ENCODE measurements around the gene PUS1.
A peak's percentile ranks its signal among the peaks of the same experiment; 100 is the strongest.

GRCh38 chr12:131941987-131942341 is 12.9 kb downstream of the PUS1 start:
- TF ChIP-seq CTCF (IDR thresholded peaks at IDR 0.05; ENCODE audit: control extremely low read depth in 1 of 3, insufficient read depth in 1 of 3, low read depth in 1 of 3, low read length in 3 of 3) (no peak), RBBP5 (IDR thresholded peaks at IDR 0.05; ENCODE audit: borderline replicate concordance, low read depth, low read length) (no peak), NRF1 (IDR thresholded peaks at IDR 0.05; ENCODE audit: low read depth, low read length) (no peak), CREB1 (IDR thresholded peaks at IDR 0.05) (no peak), EZH2 (IDR thresholded peaks at IDR 0.05; ENCODE audit: low read depth, low read length, severe bottlenecking) (no peak), CHD7 (IDR thresholded peaks at IDR 0.05; ENCODE audit: insufficient replicate concordance, low read length) (no peak), TCF12 (IDR thresholded peaks at IDR 0.05; ENCODE audit: low read depth, low read length) (no peak), POLR2AphosphoS5 (IDR thresholded peaks at IDR 0.05; ENCODE audit: low read depth, low read length) (no peak), POLR2A (IDR thresholded peaks at IDR 0.05; ENCODE audit: control extremely low read depth in 1 of 2, low read depth in 2 of 2, low read length in 2 of 2) (peak in 1 of 2 experiments; percentile 39; a peak in 1 of 3 replicates)
